ENCODE data around the gene LRRC32. TPM values are rescaled to one million over a fixed set of nuclear protein-coding genes. Genes with fewer than 3 reads are reported as not detected.

LRRC32 gene
- total RNA-seq, 2 experiments from 2014 or later, result 1.8 to 2.4 TPM

DNA sequence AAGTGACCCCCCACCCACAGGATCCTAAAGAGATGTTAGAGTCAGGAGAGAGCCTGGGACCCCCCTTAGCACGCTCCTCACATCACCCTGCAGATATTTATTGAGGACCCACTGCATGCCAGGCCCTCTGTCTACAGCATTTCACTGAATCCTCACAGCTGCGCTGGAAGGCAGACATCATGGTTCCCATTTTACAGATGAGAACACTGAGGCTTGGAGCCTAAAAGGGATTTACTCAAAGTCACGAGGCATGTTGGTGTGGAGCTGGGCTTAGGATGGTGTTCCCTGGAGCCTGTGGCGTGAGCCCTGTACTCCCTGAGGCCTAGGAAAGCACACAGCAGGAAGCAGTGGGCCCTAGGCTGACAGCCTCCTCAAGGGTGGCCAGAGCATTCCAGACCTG is 39.2 kb upstream of the LRRC32 start:
- H3K27me3 ChIP-seq (ENCODE audit: control insufficient read depth in 1 of 2, insufficient read depth in 2 of 2, low read length in 2 of 2), result no peaks in the 10 kb centered on the region
- peaks cover 4% of the 10 kb centered on the region for H3K9me3 Mint-ChIP-seq
- no peaks in the 10 kb centered on the region for H3K4me1 ChIP-seq (ENCODE audit: insufficient read depth, low read length)
- no peaks in the 10 kb centered on the region for H3K36me3 Mint-ChIP-seq (ENCODE audit: low read depth)
- H3K9me3 ChIP-seq (ENCODE audit: control insufficient read depth in 1 of 2, insufficient read depth in 1 of 2, low read length in 2 of 2), result peaks cover 0 to 8% of the 10 kb centered on the region in 2 experiments
- POLR2A ChIA-PET, result no interaction called here
- H3K27ac Mint-ChIP-seq, result no peak overlapping the region
- TF ChIP-seq, protein P1, sequence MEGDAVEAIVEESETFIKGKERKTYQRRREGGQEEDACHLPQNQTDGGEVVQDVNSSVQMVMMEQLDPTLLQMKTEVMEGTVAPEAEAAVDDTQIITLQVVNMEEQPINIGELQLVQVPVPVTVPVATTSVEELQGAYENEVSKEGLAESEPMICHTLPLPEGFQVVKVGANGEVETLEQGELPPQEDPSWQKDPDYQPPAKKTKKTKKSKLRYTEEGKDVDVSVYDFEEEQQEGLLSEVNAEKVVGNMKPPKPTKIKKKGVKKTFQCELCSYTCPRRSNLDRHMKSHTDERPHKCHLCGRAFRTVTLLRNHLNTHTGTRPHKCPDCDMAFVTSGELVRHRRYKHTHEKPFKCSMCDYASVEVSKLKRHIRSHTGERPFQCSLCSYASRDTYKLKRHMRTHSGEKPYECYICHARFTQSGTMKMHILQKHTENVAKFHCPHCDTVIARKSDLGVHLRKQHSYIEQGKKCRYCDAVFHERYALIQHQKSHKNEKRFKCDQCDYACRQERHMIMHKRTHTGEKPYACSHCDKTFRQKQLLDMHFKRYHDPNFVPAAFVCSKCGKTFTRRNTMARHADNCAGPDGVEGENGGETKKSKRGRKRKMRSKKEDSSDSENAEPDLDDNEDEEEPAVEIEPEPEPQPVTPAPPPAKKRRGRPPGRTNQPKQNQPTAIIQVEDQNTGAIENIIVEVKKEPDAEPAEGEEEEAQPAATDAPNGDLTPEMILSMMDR (IDR thresholded peaks at IDR 0.05), result no peak
- intact Hi-C loops (cut with DNase I, micrococcal nuclease), result no loop called here
- no peak overlapping the region for H3K4me3 Mint-ChIP-seq
- DNase-seq, result no peak
- no peaks in the 10 kb centered on the region for H3K4me1 Mint-ChIP-seq (ENCODE audit: low read depth)
- no peak overlapping the region for H3K4me3 ChIP-seq (ENCODE audit: low read length)
- ATAC-seq (ENCODE audit: poor library complexity), result no peak
- CTCF ChIA-PET, result no interaction called here
- no peak overlapping the region for H3K27ac ChIP-seq (ENCODE audit: low read depth in 1 of 2, low read length in 2 of 2)
- no peaks in the 10 kb centered on the region for H3K27me3 Mint-ChIP-seq
- no peaks in the 10 kb centered on the region for H3K36me3 ChIP-seq (ENCODE audit: insufficient read depth, low read length)

DNA sequence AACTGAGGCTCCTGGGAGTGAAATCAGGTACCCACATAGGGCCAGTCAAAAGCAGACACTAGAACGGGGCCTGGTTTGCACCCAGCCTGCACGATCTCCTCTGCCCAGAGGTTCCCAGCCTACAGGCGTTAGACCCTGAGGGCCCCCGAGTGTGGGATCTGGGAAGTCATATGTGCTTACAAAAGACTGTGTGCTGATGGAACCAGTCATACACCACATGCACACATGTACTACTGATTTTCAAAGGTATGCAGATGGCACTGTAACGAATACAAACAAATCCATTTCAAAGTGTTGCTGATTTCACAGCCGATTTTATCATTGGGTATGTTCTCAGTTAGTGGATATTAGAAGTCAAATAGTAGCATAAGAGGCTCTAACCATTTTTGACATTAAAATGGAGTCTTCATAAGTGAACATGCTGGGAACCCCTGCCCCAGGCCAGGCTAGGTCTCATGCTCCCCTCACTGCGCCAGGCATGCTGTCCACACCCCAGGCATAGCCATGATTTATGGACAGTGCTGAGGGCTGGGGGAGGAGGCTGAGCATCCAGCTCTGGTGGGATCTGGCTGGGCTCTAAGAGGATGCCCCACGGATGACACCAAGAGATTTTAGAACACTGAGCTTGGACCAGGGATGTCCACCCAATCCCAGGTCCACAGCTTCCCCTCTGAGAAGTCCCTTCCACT is 38.6 kb upstream of the LRRC32 start:
- no peak overlapping the region for H3K27ac ChIP-seq (ENCODE audit: low read depth in 1 of 2, low read length in 2 of 2)
- no peaks in the 10 kb centered on the region for H3K36me3 Mint-ChIP-seq (ENCODE audit: low read depth)
- H3K27me3 Mint-ChIP-seq, result no peaks in the 10 kb centered on the region
- DNase-seq (no peak), ATAC-seq (ENCODE audit: poor library complexity) (no peak)
- H3K27ac Mint-ChIP-seq, result no peak overlapping the region
- H3K9me3 ChIP-seq (ENCODE audit: control insufficient read depth in 1 of 2, insufficient read depth in 1 of 2, low read length in 2 of 2), result peaks cover 0 to 8% of the 10 kb centered on the region in 2 experiments
- CTCF ChIA-PET, result no interaction called here
- H3K9me3 Mint-ChIP-seq, result peaks cover 4% of the 10 kb centered on the region
- H3K4me3 ChIP-seq (ENCODE audit: low read length), result no peak overlapping the region
- H3K4me1 Mint-ChIP-seq (ENCODE audit: low read depth), result no peaks in the 10 kb centered on the region
- intact Hi-C loops (cut with DNase I, micrococcal nuclease), result no loop called here
- H3K27me3 ChIP-seq (ENCODE audit: control insufficient read depth in 1 of 2, insufficient read depth in 2 of 2, low read length in 2 of 2), result no peaks in the 10 kb centered on the region
- no peaks in the 10 kb centered on the region for H3K4me1 ChIP-seq (ENCODE audit: insufficient read depth, low read length)
- H3K36me3 ChIP-seq (ENCODE audit: insufficient read depth, low read length), result no peaks in the 10 kb centered on the region
- TF ChIP-seq, protein P1 (IDR thresholded peaks at IDR 0.05), result no peak
- POLR2A ChIA-PET, result no interaction called here
- H3K4me3 Mint-ChIP-seq, result no peak overlapping the region

DNA sequence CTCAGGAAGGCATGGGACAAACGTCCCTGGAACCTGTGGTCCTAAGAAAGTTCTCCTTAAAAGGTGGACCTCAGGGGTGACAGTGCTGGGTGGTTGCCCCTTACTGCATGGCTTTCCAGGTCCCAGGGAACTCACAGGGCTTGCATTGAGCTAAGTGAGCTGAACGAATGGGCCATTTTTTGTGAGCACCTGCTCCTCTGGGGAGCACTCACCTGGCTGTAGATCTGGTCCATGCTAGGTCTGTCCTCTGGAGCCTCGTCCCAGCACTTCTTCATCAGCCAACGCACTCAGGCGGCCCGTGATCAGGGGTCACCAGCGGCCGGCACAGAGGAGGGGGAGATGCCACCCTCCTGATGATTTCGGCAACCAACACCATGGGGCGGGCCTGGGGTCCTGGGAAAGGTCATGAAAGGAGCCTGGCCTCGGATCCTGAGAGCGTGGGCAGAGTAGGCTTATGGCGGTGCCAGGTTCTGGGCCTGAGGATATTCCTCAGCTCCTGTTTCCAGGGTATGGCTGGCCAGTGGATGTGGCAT is 36.8 kb upstream of the LRRC32 start:
- POLR2A ChIA-PET, result no interaction called here

More for the DNA sequence above, 36.8 kb upstream of the LRRC32 start:
- DNase-seq (no peak), ATAC-seq (ENCODE audit: poor library complexity) (no peak)
- Histone ChIP-seq H3K27ac (ENCODE audit: low read depth in 1 of 2, low read length in 2 of 2) (no peak overlapping the region), H3K4me3 (ENCODE audit: low read length) (no peak overlapping the region), H3K9me3 (ENCODE audit: control insufficient read depth in 1 of 2, insufficient read depth in 1 of 2, low read length in 2 of 2) (peaks cover 0 to 8% of the 10 kb centered on the region in 2 experiments), H3K36me3 (ENCODE audit: insufficient read depth, low read length) (no peaks in the 10 kb centered on the region), H3K27me3 (ENCODE audit: control insufficient read depth in 1 of 2, insufficient read depth in 2 of 2, low read length in 2 of 2) (no peaks in the 10 kb centered on the region), H3K4me1 (ENCODE audit: insufficient read depth, low read length) (no peaks in the 10 kb centered on the region)
- intact Hi-C loops (cut with DNase I, micrococcal nuclease), result no loop called here
- H3K27ac Mint-ChIP-seq, result no peak overlapping the region
- TF ChIP-seq, protein P1 (IDR thresholded peaks at IDR 0.05), result no peak
- no peaks in the 10 kb centered on the region for H3K36me3 Mint-ChIP-seq (ENCODE audit: low read depth)
- CTCF ChIA-PET, result no interaction called here
- H3K4me3 Mint-ChIP-seq, result no peak overlapping the region
- no peaks in the 10 kb centered on the region for H3K27me3 Mint-ChIP-seq
- H3K4me1 Mint-ChIP-seq (ENCODE audit: low read depth), result no peaks in the 10 kb centered on the region
- H3K9me3 Mint-ChIP-seq, result peaks cover 4% of the 10 kb centered on the region
